ENCODE results near the gene SRSF10.

- TF ChIP-seq YY1 (IDR thresholded peaks at IDR 0.05; ENCODE audit: insufficient read depth, insufficient read length) (no peak), ZNF274 (IDR thresholded peaks at IDR 0.05; ENCODE audit: low read depth, low read length) (no peak), SUZ12 (IDR thresholded peaks at IDR 0.05; ENCODE audit: extremely low read depth, insufficient read depth, insufficient read length) (no peak)
Measured at GRCh38 chr1:23914921-23915320, 65.2 kb downstream of the SRSF10 start.
